Vagina (tissue), 2 donors: ENCODE results near the gene TECPR1. TPM values are rescaled to one million over a fixed set of nuclear protein-coding genes. Genes with fewer than 3 reads are reported as not detected.

ENCODE experiments used
- DNase-seq, 2 donors: peaks; one replicate each; pipeline ENCODE4 v3.0.0-alpha.2; 2017; ENCODE audit errors: extremely low spot score in 2 of 2
- H3K27ac ChIP-seq: fragments of 200-600 bp; sonication (generic); one replicate; pipeline ENCODE4 v1.5.1; 2019
- H3K27me3 ChIP-seq: fragments of 200-600 bp; sonication (generic); one replicate; pipeline ENCODE4 v1.5.1; 2019
- H3K36me3 ChIP-seq, 2 donors: fragments of 200-600 bp; sonication (generic); one replicate each; pipeline ENCODE4 v1.5.1; 2017 to 2019
- H3K4me1 ChIP-seq: fragments of 200-600 bp; sonication (generic); one replicate; pipeline ENCODE4 v1.5.1; 2019
- H3K4me3 ChIP-seq, 2 donors: fragments of 200-600 bp; sonication (generic); 1 replicate in 1 of 2; 2 replicates in 1 of 2; pipeline ENCODE4 v1.5.1; 2016 to 2019
- H3K9me3 ChIP-seq: fragments of 200-600 bp; sonication (generic); one replicate; pipeline ENCODE4 v1.5.1; 2019
- CTCF ChIP-seq, 3 experiments: fragments of 450-650 bp in 2 of 3; fragments of 200-600 bp in 1 of 3; sonication (generic) in 1 of 3; IDR thresholded peaks; one replicate each; pipeline ENCODE4 v1.5.1; 2017 to 2019; ENCODE audit warnings: antibody characterized with exemption in 3 of 3, mild to moderate bottlenecking in 2 of 3, moderate library complexity in 2 of 3
- POLR2A ChIP-seq, 2 donors: fragments of 450-650 bp; IDR thresholded peaks; one replicate each; pipeline ENCODE4 v1.6.1; 2017; ENCODE audit warnings: antibody characterized with exemption in 2 of 2, mild to moderate bottlenecking in 2 of 2, moderate library complexity in 2 of 2
- POLR2AphosphoS5 ChIP-seq, 2 donors: sonication (generic); formaldehyde crosslinking; IDR thresholded peaks; one replicate each; pipeline ENCODE4 v1.9.0; 2017; ENCODE audit warnings: antibody characterized with exemption in 2 of 2, mild to moderate bottlenecking in 2 of 2, low read depth in 1 of 2; ENCODE audit not compliant: insufficient read depth in 1 of 2
- intact Hi-C: fragments of 100-400 bp; cut with DNase I; formaldehyde crosslinking; loops from one replicate; pipeline ENCODE4 v1.15.1; 2023
- total RNA-seq: library from RNA; depleted of rRNA; stranded (reverse); fragments of >200 nt; gene quantifications from one replicate; pipeline ENCODE4 v1.2.3, GENCODE V29; 2016

The TECPR1 gene
- total RNA-seq, 1 donor from 2014 or later: 19.6 TPM

GRCh38 chr7:98229441-98229840 lies 22.6 kb downstream of the TECPR1 start:
- no peaks in the 10 kb centered on the region for H3K4me1 ChIP-seq
- peaks cover 0 to 25% of the 10 kb centered on the region in 2 donors for H3K36me3 ChIP-seq
- intact Hi-C loops: no loop called here
- H3K9me3 ChIP-seq: no peaks in the 10 kb centered on the region
- no peak overlapping the region for H3K27ac ChIP-seq
- no peaks in the 10 kb centered on the region for H3K27me3 ChIP-seq
- TF ChIP-seq CTCF (IDR thresholded peaks at IDR 0.05): no peak
- no peak for TF ChIP-seq POLR2AphosphoS5 (IDR thresholded peaks at IDR 0.05; ENCODE audit: insufficient read depth in 1 of 2, low read depth in 1 of 2)
- no peak for TF ChIP-seq POLR2A (IDR thresholded peaks at IDR 0.05)
- DNase-seq: no peak
- H3K4me3 ChIP-seq: no peak overlapping the region

- no peak overlapping the region for H3K4me3 ChIP-seq
- no peak for DNase-seq
- H3K36me3 ChIP-seq: peaks cover 0 to 24% of the 10 kb centered on the region in 2 donors
- no peak for TF ChIP-seq POLR2A (IDR thresholded peaks at IDR 0.05)
- TF ChIP-seq POLR2AphosphoS5 (IDR thresholded peaks at IDR 0.05; ENCODE audit: insufficient read depth in 1 of 2, low read depth in 1 of 2): no peak
- no peak for TF ChIP-seq CTCF (IDR thresholded peaks at IDR 0.05)
- no peaks in the 10 kb centered on the region for H3K27me3 ChIP-seq
- H3K9me3 ChIP-seq: no peaks in the 10 kb centered on the region
- intact Hi-C loops: no loop called here
- no peak overlapping the region for H3K27ac ChIP-seq
- no peaks in the 10 kb centered on the region for H3K4me1 ChIP-seq
Observed at GRCh38 chr7:98228801-98229200, 23.2 kb downstream of the TECPR1 start.

GRCh38 chr7:98227939-98228338 lies 24.1 kb downstream of the TECPR1 start:
- Histone ChIP-seq H3K36me3 (peaks cover 0 to 18% of the 10 kb centered on the region in 2 donors), H3K27me3 (no peaks in the 10 kb centered on the region), H3K9me3 (no peaks in the 10 kb centered on the region), H3K27ac (no peak overlapping the region), H3K4me3 (no peak overlapping the region), H3K4me1 (no peaks in the 10 kb centered on the region)
- intact Hi-C loops: no loop called here
- no peak for TF ChIP-seq POLR2AphosphoS5 (IDR thresholded peaks at IDR 0.05; ENCODE audit: insufficient read depth in 1 of 2, low read depth in 1 of 2)
- no peak for TF ChIP-seq POLR2A (IDR thresholded peaks at IDR 0.05)
- no peak for DNase-seq

GRCh38 chr7:98225913-98226614 lies 26.0 kb downstream of the TECPR1 start:
- DNase-seq: no peak
- no peaks in the 10 kb centered on the region for H3K27me3 ChIP-seq
- H3K36me3 ChIP-seq: peaks cover 0 to 25% of the 10 kb centered on the region in 2 donors
- no peaks in the 10 kb centered on the region for H3K9me3 ChIP-seq
- no peak overlapping the region for H3K27ac ChIP-seq
- intact Hi-C loops: no loop called here
- TF ChIP-seq POLR2AphosphoS5 (IDR thresholded peaks at IDR 0.05; ENCODE audit: insufficient read depth in 1 of 2, low read depth in 1 of 2) (no peak), POLR2A (IDR thresholded peaks at IDR 0.05) (no peak), CTCF (IDR thresholded peaks at IDR 0.05) (no peak)
- no peak overlapping the region for H3K4me3 ChIP-seq
- H3K4me1 ChIP-seq: no peaks in the 10 kb centered on the region

GRCh38 chr7:98224701-98225181 lies 27.3 kb downstream of the TECPR1 start:
- Histone ChIP-seq H3K4me1 (no peaks in the 10 kb centered on the region), H3K27me3 (no peaks in the 10 kb centered on the region), H3K4me3 (no peak overlapping the region), H3K36me3 (peaks cover 0 to 20% of the 10 kb centered on the region in 2 donors), H3K9me3 (no peaks in the 10 kb centered on the region), H3K27ac (no peak overlapping the region)
- intact Hi-C loops: no loop called here
- TF ChIP-seq POLR2AphosphoS5 (IDR thresholded peaks at IDR 0.05; ENCODE audit: insufficient read depth in 1 of 2, low read depth in 1 of 2) (no peak), POLR2A (IDR thresholded peaks at IDR 0.05) (no peak)
- DNase-seq: no peak
